Fibroblast of peridontal ligament (primary cell): ENCODE data around the gene STAT4.

Experiments used
- DNase-seq: peaks from one replicate; pipeline ENCODE4 v3.0.0-alpha.2; 2010; ENCODE audit errors: extremely low read depth

Gene STAT4

GRCh38 chr2:191043438-191043837, 107.4 kb downstream of the STAT4 start:
- peak; percentile 49 for DNase-seq

- DNase-seq, result no peak
Measured at GRCh38 chr2:191041418-191042161, 109.2 kb downstream of the STAT4 start.

GRCh38 chr2:191039616-191040015, 111.2 kb downstream of the STAT4 start:
- DNase-seq, result no peak

- no peak for DNase-seq
Measured at GRCh38 chr2:191038741-191039140, 112.1 kb downstream of the STAT4 start.

- DNase-seq, result peak; percentile 89
Measured at GRCh38 chr2:191038241-191038725, 112.5 kb downstream of the STAT4 start.

- no peak for DNase-seq
Measured at GRCh38 chr2:191037351-191037750, 113.4 kb downstream of the STAT4 start.

- DNase-seq, result peak; percentile 30
Measured at GRCh38 chr2:191036363-191036762, 114.4 kb downstream of the STAT4 start.

- DNase-seq, result peak; percentile 34
Measured at GRCh38 chr2:191032588-191033429, 118.0 kb downstream of the STAT4 start.

GRCh38 chr2:191031256-191031655, 119.5 kb downstream of the STAT4 start:
- DNase-seq, result no peak

- peak; percentile 63 for DNase-seq
Measured at GRCh38 chr2:191030521-191031154, 120.2 kb downstream of the STAT4 start.

GRCh38 chr2:191029280-191029950, 121.4 kb downstream of the STAT4 start:
- DNase-seq, result no peak

- no peak for DNase-seq
Measured at GRCh38 chr2:191026377-191026776, 124.4 kb downstream of the STAT4 start.

GRCh38 chr2:191025135-191025534, 125.7 kb downstream of the STAT4 start:
- DNase-seq, result no peak

- no peak for DNase-seq
Measured at GRCh38 chr2:191023235-191023679, 127.5 kb downstream of the STAT4 start.

GRCh38 chr2:191020742-191021381, 129.9 kb downstream of the STAT4 start:
- DNase-seq, result peak; percentile 95

- DNase-seq, result peak; percentile 96
Measured at GRCh38 chr2:191020221-191020741, 130.5 kb downstream of the STAT4 start.

- no peak for DNase-seq
Measured at GRCh38 chr2:191019376-191019775, 131.4 kb downstream of the STAT4 start.

- no peak for DNase-seq
Measured at GRCh38 chr2:191018643-191019119, 132.1 kb downstream of the STAT4 start.

GRCh38 chr2:191018048-191018447, 132.7 kb downstream of the STAT4 start:
- no peak for DNase-seq

- DNase-seq, result no peak
Measured at GRCh38 chr2:191015831-191016230, 135.0 kb downstream of the STAT4 start.

- no peak for DNase-seq
Measured at GRCh38 chr2:191015239-191015638, 135.6 kb downstream of the STAT4 start.
